HT1080 (cell line): Measurements from ENCODE around the gene CIB4. TPM values are rescaled to one million over a fixed set of nuclear protein-coding genes. Genes with fewer than 3 reads are reported as not detected.
"Not testable (repeated sequence)": the region's sequence is repeated elsewhere in the genome, so short reads cannot be mapped to it uniquely, and the experiment has no call there.

Source experiments
- DNase-seq: peaks from one replicate; pipeline ENCODE4 v3.0.0-alpha.2; 2015; ENCODE audit warnings: low read depth
- total RNA-seq: library from RNA; depleted of rRNA; stranded (reverse); fragments of >200 nt; shearing (Covaris generic); gene quantifications from 2 replicates; pipeline ENCODE4 v1.2.3, GENCODE V29; 2014

CIB4 gene
- total RNA-seq, 1 experiment from 2014 or later, result not detected

DNA sequence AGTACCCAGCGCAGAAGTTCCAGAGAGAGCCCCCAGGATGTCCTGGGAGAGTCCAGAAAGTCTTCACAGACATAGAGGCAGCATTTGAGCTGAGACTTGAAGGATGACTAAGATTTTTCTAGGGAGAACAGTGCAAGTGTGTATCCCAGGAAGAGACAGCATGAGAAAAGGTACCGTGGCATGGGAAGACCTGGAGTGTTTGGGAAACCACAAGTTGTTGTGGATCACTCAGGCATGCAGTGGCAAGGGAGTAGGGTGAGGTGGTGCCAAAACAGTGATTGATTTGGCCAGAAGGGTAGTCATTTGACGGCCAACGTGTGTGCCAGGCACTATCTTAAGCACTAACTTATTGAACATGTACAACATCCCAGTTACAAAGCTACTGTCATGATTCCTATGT is 26.9 kb upstream of the CIB4 start:
- DNase-seq, result no peak

DNA sequence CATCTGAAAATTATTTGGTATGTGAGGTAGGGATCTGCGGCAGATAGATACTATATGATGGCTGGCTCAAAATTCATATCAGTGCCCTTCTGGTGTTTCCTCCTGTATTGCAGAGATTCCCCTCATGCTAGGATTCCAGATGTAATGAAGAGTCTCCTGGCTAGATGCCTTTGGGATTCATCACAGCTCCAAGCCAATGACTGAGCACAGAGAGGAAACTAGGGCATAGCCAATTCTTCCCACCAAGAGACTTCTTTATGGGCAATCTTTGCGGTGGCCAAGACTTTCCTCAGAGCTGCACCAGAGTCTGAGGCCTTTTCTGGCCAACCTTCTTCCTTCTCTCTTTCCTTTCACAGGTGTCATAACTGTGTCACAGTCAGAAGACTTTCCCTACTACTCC is 25.5 kb upstream of the CIB4 start:
- DNase-seq, result no peak

GRCh38 chr2:26665296-26665695 is 24.1 kb upstream of the CIB4 start:
- not testable (repeated sequence) for DNase-seq

DNA sequence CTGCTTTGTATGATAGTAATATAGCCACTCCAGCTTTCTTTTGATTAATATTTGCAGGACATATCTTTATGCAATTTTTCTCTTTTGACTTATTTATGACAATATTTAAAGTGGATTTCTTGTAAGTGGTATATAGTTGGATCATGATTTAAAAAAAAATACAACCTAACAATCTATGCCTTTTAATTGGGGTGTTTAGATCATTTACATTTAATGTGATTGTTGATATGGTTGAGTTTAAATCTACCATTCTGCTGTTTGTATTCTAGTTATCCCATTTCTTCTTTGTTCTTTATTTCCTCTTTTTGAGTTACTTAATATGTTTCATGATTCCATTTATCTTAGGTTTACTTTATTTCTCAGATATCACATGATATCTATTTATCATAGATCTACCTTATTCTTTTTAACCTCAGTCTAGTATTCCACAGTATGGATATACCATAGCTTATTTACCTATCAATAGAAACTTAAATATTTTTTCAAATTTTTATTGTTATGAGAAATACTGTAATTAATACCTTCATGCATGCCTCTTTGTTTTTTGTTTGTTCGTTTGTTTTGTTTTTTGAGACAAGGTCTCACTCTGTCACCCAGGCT is 19.3 kb upstream of the CIB4 start:
- no peak for DNase-seq

DNA sequence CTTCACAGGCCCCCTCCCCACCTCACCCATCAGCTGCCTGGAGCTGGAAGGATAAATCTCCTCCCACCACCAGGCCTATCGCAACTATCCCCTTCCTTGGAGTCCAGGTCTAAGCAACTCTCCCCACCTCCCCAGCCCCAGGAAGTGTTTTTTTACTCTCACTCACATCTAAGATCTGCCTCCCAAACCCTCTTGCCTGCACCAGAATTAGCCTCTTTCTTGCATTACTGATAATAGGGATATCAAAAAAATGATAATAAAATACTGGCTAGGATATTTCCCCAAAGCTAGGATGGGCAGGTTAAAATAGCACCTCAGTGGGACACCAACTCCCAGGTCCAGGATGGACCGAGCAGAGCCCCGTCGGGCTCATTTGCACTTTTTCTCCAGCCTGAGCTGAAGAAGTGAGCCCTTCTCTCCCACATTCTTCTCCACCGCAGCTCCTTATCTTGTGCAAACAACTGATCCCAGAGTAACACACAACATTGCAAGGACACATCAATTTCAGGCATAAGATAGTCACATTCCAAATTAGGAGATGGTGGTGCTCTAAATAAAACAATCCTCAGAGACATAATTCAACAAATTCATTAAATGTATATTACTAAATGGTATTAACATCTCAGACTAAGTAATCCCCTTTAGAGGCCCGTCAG is 17.7 kb upstream of the CIB4 start:
- DNase-seq, result no peak

DNA sequence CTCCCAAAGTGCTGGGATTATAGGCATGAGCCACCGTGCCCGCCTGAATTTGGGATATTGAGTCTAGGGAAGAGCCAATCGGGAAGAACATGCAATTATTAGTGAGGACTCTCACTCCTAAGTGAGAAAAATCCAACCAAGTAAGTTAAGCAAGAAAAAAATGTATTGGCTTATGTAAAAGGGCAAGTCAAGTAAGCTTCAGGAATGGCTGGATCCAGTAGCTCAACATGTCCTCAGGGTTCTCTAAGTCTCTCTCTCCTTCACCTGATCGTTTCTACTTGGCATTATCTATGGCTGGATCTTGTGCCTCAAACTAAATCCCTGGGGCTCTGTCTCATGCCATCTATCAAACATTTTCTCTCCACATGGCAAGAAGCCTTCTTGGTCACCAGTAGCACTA is 16.1 kb upstream of the CIB4 start:
- DNase-seq, result no peak

- DNase-seq, result no peak
Observed at GRCh38 chr2:26655611-26656195, 14.5 kb upstream of the CIB4 start.

DNA sequence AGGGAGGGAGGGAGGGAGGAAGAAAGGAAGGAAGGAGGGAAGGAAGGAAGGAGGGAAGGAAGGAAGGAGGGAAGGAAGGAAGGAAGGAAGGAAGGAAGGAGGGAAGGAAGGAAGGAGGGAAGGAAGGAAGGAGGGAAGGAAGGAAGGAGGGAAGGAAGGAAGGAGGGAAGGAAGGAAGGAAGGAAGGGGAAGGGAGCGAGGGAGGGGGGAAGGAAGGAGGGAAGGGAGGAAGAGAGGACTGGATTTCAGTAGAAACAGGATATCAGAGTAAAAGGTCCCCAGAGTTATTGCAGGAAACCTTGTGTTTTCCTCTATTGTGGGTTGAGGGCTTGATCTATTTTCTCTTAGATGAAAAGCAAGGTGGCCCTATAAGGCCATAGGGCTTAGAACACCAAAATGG is 14.0 kb upstream of the CIB4 start:
- DNase-seq, result not testable (repeated sequence)

DNA sequence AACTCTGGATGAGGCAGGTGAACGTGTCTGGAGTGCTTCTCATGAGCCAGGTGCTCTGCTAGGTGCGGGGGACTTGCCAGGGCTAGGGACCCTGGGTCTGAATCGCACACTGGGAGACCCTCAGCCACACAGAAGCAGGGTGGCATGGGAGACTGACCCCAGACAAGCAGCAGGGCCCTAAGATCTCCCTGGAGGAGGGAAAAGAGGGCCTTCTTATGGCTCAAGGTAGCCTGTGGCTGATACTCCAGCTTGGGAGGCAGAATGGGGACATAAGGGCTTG is 12.8 kb upstream of the CIB4 start:
- DNase-seq, result no peak

DNA sequence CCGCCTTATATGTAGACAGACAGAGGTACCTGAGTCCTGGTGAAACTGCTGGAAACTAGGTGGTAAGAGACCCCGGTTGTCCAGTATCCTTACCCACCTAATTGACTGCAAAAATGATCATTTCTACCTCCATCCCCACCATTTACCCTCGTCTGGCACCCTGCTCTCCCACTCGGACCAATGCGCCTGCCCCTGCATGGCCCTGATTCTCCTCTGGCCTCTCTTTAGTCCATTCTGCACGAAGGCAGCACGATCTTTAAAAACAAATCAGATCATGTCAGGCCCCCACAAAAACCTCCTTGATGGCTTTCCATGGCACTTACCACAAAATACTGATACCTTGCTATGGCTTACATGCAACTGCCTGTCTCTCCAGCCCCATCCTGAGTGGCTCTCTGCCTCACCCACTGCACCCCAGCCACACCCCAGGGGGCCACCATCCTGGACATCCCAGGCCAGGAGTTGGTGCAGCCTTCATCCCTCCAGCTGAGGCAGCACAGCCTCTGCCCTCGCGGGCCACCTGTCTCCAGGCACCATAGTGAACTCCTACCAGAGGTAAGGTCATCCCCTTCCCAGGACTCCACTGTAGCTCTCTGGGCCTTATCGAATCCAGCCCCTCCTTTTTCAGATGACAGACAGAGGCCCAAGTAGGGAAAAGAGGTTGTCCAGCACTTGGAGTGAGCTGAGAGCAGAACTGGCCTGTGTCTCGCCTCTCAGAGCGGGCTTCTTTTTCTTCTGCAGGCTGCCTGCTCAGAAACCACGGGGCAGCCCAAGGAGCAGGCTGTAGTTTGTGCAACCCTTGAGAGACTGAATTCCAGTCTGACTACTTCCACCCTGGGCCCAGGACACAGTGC is 12.3 kb upstream of the CIB4 start:
- DNase-seq, result no peak

- no peak for DNase-seq
Observed at GRCh38 chr2:26652361-26653041, 11.3 kb upstream of the CIB4 start.

DNA sequence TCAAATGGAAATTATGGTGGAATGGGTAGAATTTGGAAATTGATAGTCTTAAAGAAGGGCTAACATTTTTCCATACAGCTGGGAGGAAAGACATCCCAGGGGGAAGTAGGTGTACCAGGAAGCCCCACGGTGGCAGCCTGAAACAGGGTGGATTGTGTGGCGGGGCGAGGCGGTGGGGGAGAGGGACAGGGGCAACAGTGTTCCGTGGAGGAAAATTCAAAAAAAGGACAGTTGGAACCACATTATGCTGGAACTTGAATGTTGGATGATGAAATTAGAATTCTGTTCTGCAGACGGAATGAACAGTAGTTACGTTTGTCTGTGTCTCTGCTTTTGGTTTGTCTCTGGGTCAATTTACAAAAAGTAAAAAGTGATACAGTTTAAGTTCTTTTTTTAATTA is 10.6 kb upstream of the CIB4 start:
- no peak for DNase-seq

GRCh38 chr2:26651470-26651771 is 10.3 kb upstream of the CIB4 start:
- no peak for DNase-seq

GRCh38 chr2:26650713-26651469 is 9.7 kb upstream of the CIB4 start:
- DNase-seq, result no peak

DNA sequence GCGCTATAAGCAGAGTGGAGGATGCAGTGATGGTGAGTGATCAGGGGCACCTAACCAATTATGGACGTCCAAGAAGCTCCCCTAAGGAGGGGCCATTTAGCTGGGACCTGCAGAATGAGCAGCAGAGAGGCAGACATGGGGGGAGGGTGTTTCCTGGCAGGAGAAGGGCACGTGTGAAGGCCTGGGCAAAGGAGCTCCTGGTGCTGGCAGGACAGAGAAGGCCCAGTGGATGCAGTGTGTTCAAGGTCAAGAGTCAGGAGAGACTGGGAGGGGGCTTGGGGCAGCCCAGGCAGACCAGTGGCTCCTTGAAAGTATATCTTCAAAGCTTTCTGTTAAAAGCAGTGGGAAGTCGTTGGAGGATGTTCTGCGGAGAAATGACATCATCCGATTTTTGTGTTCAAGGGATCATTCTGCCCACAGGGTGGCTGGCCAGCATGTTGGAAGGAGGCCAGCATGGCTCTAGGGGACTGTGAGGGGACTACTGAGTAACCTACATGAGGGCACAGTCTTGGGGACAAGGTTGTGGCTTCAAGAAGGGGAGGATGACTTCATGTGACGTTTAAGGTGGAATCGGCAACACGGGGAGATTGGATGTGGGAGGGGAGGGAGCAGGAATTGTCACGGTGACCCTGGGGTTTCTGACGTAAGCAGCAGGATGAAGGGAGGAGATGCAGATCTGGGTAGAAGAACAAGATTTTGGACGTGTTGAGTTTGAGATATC is 9.0 kb upstream of the CIB4 start:
- DNase-seq, result no peak

GRCh38 chr2:26649322-26649721 is 8.2 kb upstream of the CIB4 start:
- no peak for DNase-seq

GRCh38 chr2:26648516-26648915 is 7.3 kb upstream of the CIB4 start:
- no peak for DNase-seq

DNA sequence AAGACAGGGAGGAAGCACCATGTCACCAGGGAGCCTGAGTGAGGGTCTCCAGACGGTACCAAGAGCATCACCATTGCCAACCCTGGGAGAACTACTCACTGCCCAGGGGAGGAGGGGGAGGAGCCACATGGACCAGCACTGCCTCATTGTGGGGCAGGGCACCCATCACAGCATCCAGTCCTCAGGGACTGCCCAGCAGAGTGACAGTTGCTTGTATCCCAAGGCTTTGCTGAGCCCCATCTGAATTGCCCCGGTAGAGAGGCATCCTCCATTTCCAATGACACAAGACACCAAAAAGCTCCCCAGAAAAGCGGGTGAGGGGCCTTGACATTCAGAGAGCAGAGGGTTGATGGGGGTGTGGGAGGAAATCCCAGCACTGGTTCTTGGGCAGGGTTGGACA is 6.8 kb upstream of the CIB4 start:
- DNase-seq, result no peak

- DNase-seq, result no peak
Observed at GRCh38 chr2:26646986-26647672, 6.0 kb upstream of the CIB4 start.

- no peak for DNase-seq
Observed at GRCh38 chr2:26645762-26646161, 4.6 kb upstream of the CIB4 start.
